K562 (cell line): ENCODE data around the gene CPTP. TPM values are rescaled to one million over a fixed set of nuclear protein-coding genes. Genes with fewer than 3 reads are reported as not detected.

Experiments
- ATAC-seq: fragments of 200-7000 bp; cut with Tn5 transposase; 3 replicates; pipeline ENCODE4 v1.9.1; 2020; ENCODE audit warnings: moderate library complexity
- BruUV-seq: library from RNA; stranded (reverse); fragments of 400-500 nt; replicated peaks from 2 replicates; lab custom pipeline; 2021; lab: Mats Ljungman, UMichigan
- CTCF ChIA-PET: fragments of 300-600 bp; formaldehyde crosslinking; extraction: SDS; loops from one replicate; lab custom pipeline; 2021; ENCODE audit warnings: low intra/inter-chr PET ratio; lab: Yijun Ruan, JAX
- POLR2A ChIA-PET: fragments of 300-600, 350-650 bp; sonication (Branson Sonifier 250); formaldehyde crosslinking; extraction: SDS; loops from one replicate; lab custom pipeline; 2021; ENCODE audit warnings: antibody characterized with exemption, inconsistent platforms; lab: Yijun Ruan, JAX
- DNase-seq, 4 experiments: peaks; one replicate each; pipeline versions ENCODE4 v3.0.0 to v3.0.0-alpha.2; 2011 to 2018; ENCODE audit warnings: low spot score in 3 of 4, mixed read lengths in 3 of 4; ENCODE audit errors: extremely low read depth in 1 of 4
- FAIRE-seq: peaks from 2 replicates; lab custom pipeline; 2011; peaks lifted over from hg19 to GRCh38; lab: Jason Lieb, UNC
- H2AFZ ChIP-seq: 2 replicates; pipeline ENCODE4 v1.6.0; 2011; ENCODE audit warnings: low read depth, low read length, control low read depth, inconsistent platforms
- H3K27ac ChIP-seq: fragments of 200-600 bp; 3 replicates; pipeline ENCODE4 v1.8.0; 2011; ENCODE audit warnings: low read depth, mild to moderate bottlenecking, control low read depth, inconsistent platforms, low read length, moderate library complexity, mixed read lengths; ENCODE audit errors: extremely low read depth
- H3K27me3 ChIP-seq, 2 experiments: fragments of 300-600 bp in 1 of 2; 2 replicates in 1 of 2; 3 replicates in 1 of 2; pipeline versions ENCODE4 v1.6.0 to v1.8.0; 2011; ENCODE audit warnings: inconsistent platforms in 2 of 2, low read length in 2 of 2, mild to moderate bottlenecking in 1 of 2, mixed read lengths in 1 of 2, moderate library complexity in 1 of 2; ENCODE audit not compliant: control insufficient read depth in 2 of 2, insufficient read depth in 2 of 2
- H3K36me3 ChIP-seq: fragments of 300-600 bp; 3 replicates; pipeline ENCODE4 v1.8.0; 2011; ENCODE audit warnings: mild to moderate bottlenecking, low read length, inconsistent platforms; ENCODE audit not compliant: control insufficient read depth, insufficient read depth
- H3K4me1 ChIP-seq, 2 experiments: fragments of 200-600 bp in 1 of 2; replicated peaks in 1 of 2; 2 replicates in 1 of 2; 3 replicates in 1 of 2; pipeline versions ENCODE4 v1.5.1 to v1.8.0; 2011; ENCODE audit warnings: inconsistent platforms in 2 of 2, low read length in 2 of 2, mild to moderate bottlenecking in 1 of 2, mixed read lengths in 1 of 2, moderate library complexity in 1 of 2; ENCODE audit not compliant: control insufficient read depth in 2 of 2, insufficient read depth in 2 of 2
- H3K4me2 ChIP-seq: 2 replicates; pipeline ENCODE4 v1.6.1; 2011; ENCODE audit warnings: low read length, control low read depth, inconsistent platforms, mixed read lengths; ENCODE audit not compliant: insufficient read depth
- H3K4me3 ChIP-seq: fragments of 200-600 bp; sonication (generic), shearing (Covaris generic); 2 replicates; pipeline ENCODE4 v1.5.1; 2016; ENCODE audit warnings: control low read depth, inconsistent platforms
- H3K79me2 ChIP-seq: fragments of 200-600 bp; 3 replicates; pipeline ENCODE4 v1.8.0; 2011; ENCODE audit warnings: low read length, inconsistent platforms; ENCODE audit not compliant: control insufficient read depth, insufficient read depth
- H3K9ac ChIP-seq, 2 experiments: 2 replicates each; pipeline versions ENCODE4 v1.6.0 to v1.6.1; 2011; ENCODE audit warnings: low read depth in 2 of 2, low read length in 2 of 2, control low read depth in 1 of 2, inconsistent platforms in 1 of 2, mild to moderate bottlenecking in 1 of 2, mixed read lengths in 1 of 2; ENCODE audit not compliant: insufficient read depth in 1 of 2
- H3K9me1 ChIP-seq: one replicate; pipeline ENCODE4 v1.6.0; 2011; ENCODE audit warnings: inconsistent platforms, mild to moderate bottlenecking, low read length, moderate library complexity; ENCODE audit not compliant: control insufficient read depth, insufficient read depth
- H3K9me3 ChIP-seq: replicated peaks from 2 replicates; pipeline ENCODE4 v1.5.1; 2011; ENCODE audit warnings: low read depth, low read length, inconsistent platforms; ENCODE audit not compliant: control insufficient read depth, insufficient read depth
- H4K20me1 ChIP-seq: replicated peaks from 2 replicates; pipeline ENCODE4 v1.6.1; 2011; ENCODE audit warnings: low read length, inconsistent platforms, mixed read lengths; ENCODE audit not compliant: control insufficient read depth, insufficient read depth
- CHD1 ChIP-seq: fragments of 200-600 bp; sonication (generic); IDR thresholded peaks from one replicate; pipeline ENCODE4 v1.6.1; 2012; ENCODE audit warnings: mild to moderate bottlenecking, moderate library complexity, low read length, inconsistent platforms
- COPS2 ChIP-seq: fragments of 450-650 bp; conservative IDR thresholded peaks from 2 replicates; pipeline ENCODE4 v1.6.1; 2016; ENCODE audit warnings: mild to moderate bottlenecking, moderate library complexity
- ETV1 ChIP-seq: fragments of 450-650 bp; conservative IDR thresholded peaks from 2 replicates; pipeline ENCODE4 v1.6.1; 2016; ENCODE audit warnings: missing genetic modification characterization, control low read depth, low read depth, missing compliant biosample characterization
- GATAD2B ChIP-seq: fragments of 450-650 bp; IDR thresholded peaks from 2 replicates; pipeline ENCODE4 v1.6.1; 2017; ENCODE audit warnings: mild to moderate bottlenecking, borderline replicate concordance
- HNRNPLL ChIP-seq: fragments of 200-400 bp; formaldehyde crosslinking; IDR thresholded peaks from 2 replicates; pipeline ENCODE4 v1.6.1; 2017; ENCODE audit warnings: low read length, low read depth, mild to moderate bottlenecking; ENCODE audit not compliant: poor library complexity, severe bottlenecking
- MEF2D ChIP-seq: conservative IDR thresholded peaks from 2 replicates; pipeline ENCODE4 v1.6.1; 2016; ENCODE audit warnings: low read depth, missing genetic modification characterization, missing compliant biosample characterization
- NFIC ChIP-seq: fragments of 450-650 bp; IDR thresholded peaks from 2 replicates; pipeline ENCODE4 v1.6.1; 2017; ENCODE audit warnings: mild to moderate bottlenecking, inconsistent platforms
- NRF1 ChIP-seq, 2 experiments: fragments of 450-650 bp; IDR thresholded peaks in 1 of 2; conservative IDR thresholded peaks in 1 of 2; 2 replicates each; pipeline ENCODE4 v1.6.1; 2014; ENCODE audit warnings: mild to moderate bottlenecking in 2 of 2
- POLR3G ChIP-seq: IDR thresholded peaks from 2 replicates; pipeline ENCODE4 v1.6.1; 2011; ENCODE audit not compliant: insufficient read length, insufficient replicate concordance; ENCODE audit errors: extremely low read depth
- PURB ChIP-seq: sonication (generic); formaldehyde crosslinking; IDR thresholded peaks from 2 replicates; pipeline ENCODE4 v1.9.0; 2021; ENCODE audit warnings: low read depth, mild to moderate bottlenecking, missing genetic modification reagents
- SNIP1 ChIP-seq: fragments of 450-650 bp; IDR thresholded peaks from 2 replicates; pipeline ENCODE4 v1.7.1; 2017; ENCODE audit warnings: low read depth, mild to moderate bottlenecking
- ZNF143 ChIP-seq: sonication (generic); formaldehyde crosslinking; IDR thresholded peaks from 2 replicates; pipeline ENCODE4 v1.9.0; 2022; ENCODE audit warnings: mild to moderate bottlenecking, missing genetic modification reagents
- ZNF212 ChIP-seq: fragments of 450-650 bp; formaldehyde crosslinking; IDR thresholded peaks from 2 replicates; pipeline ENCODE4 v1.4.0; 2020; ENCODE audit warnings: mild to moderate bottlenecking
- ZNF445 ChIP-seq: fragments of 250-450 bp; sonication (Bioruptor Pico); IDR thresholded peaks from 2 replicates; pipeline ENCODE4 v1.4.0; 2020; ENCODE audit warnings: low read depth, mild to moderate bottlenecking, moderate library complexity
- WGBS: fragments of 100-300 bp; shearing (Covaris generic); methylation state at CpG from one replicate; pipeline ENCODE4 v1.1.6; 2016; ENCODE audit warnings: low coverage, mixed read lengths; ENCODE audit not compliant: insufficient coverage; ENCODE audit errors: missing lambda C conversion rate; 5-methylcytosine and 5-hydroxymethylcytosine counted together
- in situ Hi-C: fragments of 300-500 bp; cut with MboI; formaldehyde crosslinking; loops from 4 replicates; pipeline ENCODE4 v1.15.0; 2018; ENCODE audit warnings: inconsistent platforms, mixed read lengths
- intact Hi-C: fragments of 100-400 bp; cut with micrococcal nuclease; formaldehyde crosslinking; loops from 2 replicates; pipeline ENCODE4 v1.14.2; 2022
- polyA plus RNA-seq, 8 experiments: library from polyadenylated mRNA; depleted of rRNA in 4 of 8; stranded (reverse) in 5 of 8; unstranded in 3 of 8; fragments of >200 nt; fragmentation: Nextera tagmentation in 2 of 8; fragmentation: Illumina TruSeq in 1 of 8; extraction: Ambion mirVana in 2 of 8; extraction: Trizol in 1 of 8; gene quantifications; 2 replicates each; pipeline versions ENCODE4 v1.2.1 to v1.2.3, GENCODE V29; 2011 to 2014; ENCODE audit warnings: inconsistent platforms in 1 of 8, missing spikeins in 1 of 8
- total RNA-seq, 7 experiments: library from RNA; depleted of rRNA in 6 of 7; stranded (reverse); fragments of >200 nt in 6 of 7; fragmentation: Illumina TruSeq in 2 of 7; extraction: Trizol in 2 of 7; gene quantifications; 2 replicates each; pipeline versions ENCODE4 v1.2.1 to v1.2.3, GENCODE V29; 2011 to 2021; ENCODE audit warnings: low replicate concordance in 1 of 7
- TF ChIP-seq, protein P1 (sequence below): fragments of 450-650 bp; conservative IDR thresholded peaks from 2 replicates; pipeline ENCODE4 v1.6.1; 2016; ENCODE audit warnings: missing genetic modification characterization, low read depth, mild to moderate bottlenecking, control low read depth, missing compliant biosample characterization

CPTP gene
- total and polyA plus RNA-seq, 9 of the 15 experiments (the other 6 are each of a cell fraction or from before 2014, with no cell fraction given), result 0.11 to 25.8 (median 3.5) TPM

DNA sequence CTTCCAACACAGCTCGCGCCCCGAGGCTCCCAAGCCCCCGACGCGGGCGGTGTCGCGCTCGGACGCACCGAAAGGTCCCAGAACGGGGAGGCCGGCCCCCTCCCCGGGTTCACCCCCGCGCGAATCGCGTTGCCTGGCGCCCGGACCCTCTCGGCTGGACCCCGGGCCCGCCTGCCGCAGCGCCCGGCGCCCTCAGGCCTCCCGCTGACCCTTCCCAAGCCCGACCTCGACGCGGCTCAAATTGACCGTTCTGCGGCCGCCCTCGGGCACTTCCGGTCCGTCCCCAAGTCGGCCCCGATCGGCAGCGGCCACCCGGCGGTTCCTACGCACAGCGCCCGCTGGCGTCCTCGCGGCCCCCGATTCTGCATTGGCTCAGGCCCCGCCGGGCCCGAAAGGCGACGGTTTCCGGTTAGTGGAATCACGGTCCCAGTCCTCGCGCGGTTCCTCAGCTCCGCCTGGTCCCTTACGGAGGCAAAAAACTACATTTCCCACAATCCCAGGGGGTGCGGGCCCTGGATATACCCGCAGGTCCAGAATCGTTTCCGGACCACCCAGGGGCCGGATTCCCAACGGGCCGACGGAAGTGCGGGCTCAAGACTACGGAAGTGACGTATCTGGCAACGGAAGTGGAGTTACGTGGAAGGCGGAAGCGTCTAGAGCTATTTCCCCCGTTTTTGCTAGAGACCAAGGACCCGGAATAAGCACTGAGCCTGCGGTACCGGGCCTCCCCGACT is 50.5 kb downstream of the CPTP start, which contains the start of gene AURKAIP1 (continued):
- TF ChIP-seq, protein P1, sequence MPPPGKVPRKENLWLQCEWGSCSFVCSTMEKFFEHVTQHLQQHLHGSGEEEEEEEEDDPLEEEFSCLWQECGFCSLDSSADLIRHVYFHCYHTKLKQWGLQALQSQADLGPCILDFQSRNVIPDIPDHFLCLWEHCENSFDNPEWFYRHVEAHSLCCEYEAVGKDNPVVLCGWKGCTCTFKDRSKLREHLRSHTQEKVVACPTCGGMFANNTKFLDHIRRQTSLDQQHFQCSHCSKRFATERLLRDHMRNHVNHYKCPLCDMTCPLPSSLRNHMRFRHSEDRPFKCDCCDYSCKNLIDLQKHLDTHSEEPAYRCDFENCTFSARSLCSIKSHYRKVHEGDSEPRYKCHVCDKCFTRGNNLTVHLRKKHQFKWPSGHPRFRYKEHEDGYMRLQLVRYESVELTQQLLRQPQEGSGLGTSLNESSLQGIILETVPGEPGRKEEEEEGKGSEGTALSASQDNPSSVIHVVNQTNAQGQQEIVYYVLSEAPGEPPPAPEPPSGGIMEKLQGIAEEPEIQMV (tag), result peak; percentile 41; the same call in 1 of the 2 replicates
- no peak for TF ChIP-seq PURB
- TF ChIP-seq ZNF212 (CRISPR knock-in tag), result no peak
- TF ChIP-seq COPS2, result no peak
- TF ChIP-seq NFIC, result peak; percentile 84
- TF ChIP-seq HNRNPLL, result peak; percentile 96

DNA sequence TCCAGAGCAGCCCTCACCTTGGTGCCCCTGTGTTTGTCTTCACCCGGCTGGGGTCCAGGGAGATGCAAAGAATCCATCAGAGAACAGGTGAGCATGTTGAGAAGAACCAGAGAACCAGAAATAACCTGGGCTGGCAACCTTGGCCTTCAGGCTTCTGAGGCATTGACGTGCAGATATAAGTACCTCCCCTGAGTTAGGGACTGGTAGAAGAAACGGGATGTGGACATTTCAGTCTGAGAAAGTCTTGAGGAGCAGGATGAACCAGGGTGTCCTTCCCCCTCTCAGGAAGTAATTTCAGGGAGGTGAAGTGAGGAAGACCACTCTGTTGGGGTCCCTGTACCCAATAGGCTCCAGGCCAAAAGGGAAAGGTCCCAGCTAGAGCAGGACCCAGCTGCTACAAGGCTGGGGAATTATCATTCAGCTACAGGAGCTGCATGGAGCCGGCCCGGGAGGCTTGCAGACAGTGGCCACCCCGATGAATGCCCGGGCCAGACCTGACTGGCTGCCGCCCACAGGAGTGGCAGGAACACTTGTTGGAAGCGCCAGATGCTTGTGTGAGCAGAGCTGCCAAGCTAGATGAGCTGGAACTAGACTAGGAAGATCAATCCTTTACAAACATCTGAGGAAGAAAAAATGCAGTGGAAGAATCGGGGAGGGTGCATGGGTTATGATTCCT is 52.1 kb downstream of the CPTP start:
- Histone ChIP-seq H3K36me3 (peaks cover 23% of the 10 kb centered on the region; the same call in 2 of the 3 replicates), H2AFZ (peak overlapping the region; percentile 66), H3K27ac (peak overlapping the region; percentile 97; the same call in 2 of the 3 replicates), H3K79me2 (peaks cover 29% of the 10 kb centered on the region), H3K4me3 (peak overlapping the region; percentile 100), H3K9ac (peak overlapping the region; percentile 99), H4K20me1 (peaks cover 3% of the 10 kb centered on the region; the same call in 1 of the 2 replicates), H3K4me2 (peak overlapping the region; percentile 89), H3K9me3 (no peaks in the 10 kb centered on the region; the same call in 1 of the 2 replicates)
- POLR2A ChIA-PET, result interaction anchor here (0.6 to 4.2 kb wide), 13 partner anchors 10 to 128 kb away, joined by 3 to 54 read pairs (median 5); partner anchors contain the start of genes CCNL2, MRPL20 and MXRA8
- BruUV-seq, result no TSS peak
- CTCF ChIA-PET, result no interaction called here
- no peak for ATAC-seq
- in situ Hi-C loops, result no loop called here
- intact Hi-C loops, result loop anchor here (5.0 to 10.0 kb wide), 3 partner anchors 54 to 128 kb away; partner anchors contain the start of genes ACAP3, CPTP, INTS11 and PUSL1
- TF ChIP-seq GATAD2B (no peak), ZNF445 (CRISPR knock-in tag) (no peak), ETV1 (tag) (0 out of 2 replicates have a peak, but pooled peaks have one; percentile 0), MEF2D (0 out of 2 replicates have a peak, but pooled peaks have one; percentile 14), ZNF143 (peak; percentile 48; the same call in 1 of the 2 replicates), NRF1 (conservative IDR thresholded peaks at IDR 0.05 in 1 of 2, IDR thresholded peaks at IDR 0.05 in 1 of 2) (0 out of 4 replicates have a peak, but pooled peaks of 1 of the 2 experiments have one; percentile 1), CHD1 (no peak), POLR3G (no peak), SNIP1 (no peak)
- TF ChIP-seq, all 486 proteins: peak for 4
- 61% methylated on average over 10 of the region's 10 CpGs for WGBS
- DNase-seq, result no peak
- no peak for FAIRE-seq
- Histone ChIP-seq H3K27me3 (no peaks in the 10 kb centered on the region), H3K9me1 (peaks cover 1% of the 10 kb centered on the region), H3K4me1 (peaks cover 11 to 58% of the 10 kb centered on the region in 2 experiments; a peak in 4 of 5 replicates)
